Lower leg skin (tissue), 3 donors: ENCODE data around the gene ZNF592.

Experiments used
- POLR2A ChIP-seq, 2 donors: fragments of 450-650 bp; IDR thresholded peaks; one replicate each; pipeline ENCODE4 v1.6.1; 2016 to 2017; ENCODE audit warnings: antibody characterized with exemption in 2 of 2, mild to moderate bottlenecking in 1 of 2, moderate library complexity in 1 of 2
- TF ChIP-seq, protein P1 (sequence below), 3 donors: fragments of 450-650 bp; IDR thresholded peaks; one replicate each; pipeline ENCODE4 v1.5.1; 2016; ENCODE audit warnings: antibody characterized with exemption in 3 of 3, mild to moderate bottlenecking in 3 of 3, moderate library complexity in 2 of 3

DNA sequence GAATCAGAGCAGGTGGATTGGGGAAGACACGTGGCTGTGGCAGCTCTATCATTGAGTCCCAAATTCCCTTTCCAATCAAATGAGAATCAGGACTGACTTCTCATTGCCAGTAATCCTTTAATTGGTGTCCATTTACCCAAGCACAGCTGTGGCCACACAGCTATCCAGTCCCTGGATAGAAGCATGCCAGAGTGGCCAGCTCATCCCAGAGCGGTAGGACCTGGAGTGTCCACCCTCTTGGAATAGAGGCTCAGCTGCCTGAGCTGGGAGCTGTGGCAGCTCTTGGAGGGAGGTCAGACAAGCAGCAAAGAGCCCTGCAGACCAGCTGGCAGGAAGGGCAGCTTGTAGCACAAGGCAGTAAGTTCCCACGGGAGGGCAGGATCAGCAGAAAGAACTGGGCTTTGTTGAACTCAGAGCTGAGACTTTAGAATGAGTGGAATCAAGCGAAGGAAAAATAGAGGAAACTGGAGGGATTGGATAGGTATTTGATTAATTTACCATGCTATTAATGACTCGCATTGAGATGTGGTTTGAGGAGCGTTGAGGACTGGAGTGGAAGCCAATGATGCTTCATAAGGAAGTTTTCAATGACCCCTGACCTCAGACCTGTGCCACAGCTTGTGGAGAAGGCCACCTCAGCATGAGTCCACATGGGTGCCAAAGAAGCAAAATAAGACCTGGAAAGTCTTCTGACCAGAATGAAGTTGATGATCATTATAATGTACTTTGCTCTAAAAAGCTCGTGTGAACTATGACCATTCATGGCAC lies 61.9 kb downstream of the ZNF592 start:
- TF ChIP-seq, protein P1, sequence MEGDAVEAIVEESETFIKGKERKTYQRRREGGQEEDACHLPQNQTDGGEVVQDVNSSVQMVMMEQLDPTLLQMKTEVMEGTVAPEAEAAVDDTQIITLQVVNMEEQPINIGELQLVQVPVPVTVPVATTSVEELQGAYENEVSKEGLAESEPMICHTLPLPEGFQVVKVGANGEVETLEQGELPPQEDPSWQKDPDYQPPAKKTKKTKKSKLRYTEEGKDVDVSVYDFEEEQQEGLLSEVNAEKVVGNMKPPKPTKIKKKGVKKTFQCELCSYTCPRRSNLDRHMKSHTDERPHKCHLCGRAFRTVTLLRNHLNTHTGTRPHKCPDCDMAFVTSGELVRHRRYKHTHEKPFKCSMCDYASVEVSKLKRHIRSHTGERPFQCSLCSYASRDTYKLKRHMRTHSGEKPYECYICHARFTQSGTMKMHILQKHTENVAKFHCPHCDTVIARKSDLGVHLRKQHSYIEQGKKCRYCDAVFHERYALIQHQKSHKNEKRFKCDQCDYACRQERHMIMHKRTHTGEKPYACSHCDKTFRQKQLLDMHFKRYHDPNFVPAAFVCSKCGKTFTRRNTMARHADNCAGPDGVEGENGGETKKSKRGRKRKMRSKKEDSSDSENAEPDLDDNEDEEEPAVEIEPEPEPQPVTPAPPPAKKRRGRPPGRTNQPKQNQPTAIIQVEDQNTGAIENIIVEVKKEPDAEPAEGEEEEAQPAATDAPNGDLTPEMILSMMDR (IDR thresholded peaks at IDR 0.05) = no peak
- no peak for TF ChIP-seq POLR2A (IDR thresholded peaks at IDR 0.05)
